ENCODE data around the gene KHDC4.
"Not testable (repeated sequence)": the region's sequence is repeated elsewhere in the genome, so short reads cannot be mapped to it uniquely, and the experiment has no call there.

The KHDC4 gene

GRCh38 chr1:155947292-155947691 lies 13.1 kb upstream of the KHDC4 start:
- in situ Hi-C loops (cut with MboI; ENCODE audit: low pct_unique_long_range_greater_than_20kb, low sequenced_read_pairs), result no loop called here
- no peak for DNase-seq

- DNase-seq, result no peak
- in situ Hi-C loops (cut with MboI; ENCODE audit: low pct_unique_long_range_greater_than_20kb, low sequenced_read_pairs), result no loop called here
Observed at GRCh38 chr1:155946633-155947219, 12.5 kb upstream of the KHDC4 start.

- DNase-seq, result no peak
- in situ Hi-C loops (cut with MboI; ENCODE audit: low pct_unique_long_range_greater_than_20kb, low sequenced_read_pairs), result no loop called here
Observed at GRCh38 chr1:155944444-155944799, 10.2 kb upstream of the KHDC4 start.

- DNase-seq, result no peak
- in situ Hi-C loops (cut with MboI; ENCODE audit: low pct_unique_long_range_greater_than_20kb, low sequenced_read_pairs), result no loop called here
Observed at GRCh38 chr1:155942578-155943141, 8.4 kb upstream of the KHDC4 start.

GRCh38 chr1:155941845-155942531 lies 7.8 kb upstream of the KHDC4 start:
- in situ Hi-C loops (cut with MboI; ENCODE audit: low pct_unique_long_range_greater_than_20kb, low sequenced_read_pairs), result no loop called here
- DNase-seq, result no peak

GRCh38 chr1:155940993-155941844 lies 7.0 kb upstream of the KHDC4 start, which contains the start of gene RXFP4:
Gene RXFP4, plus strand, starts transcription at chr1:155941638. Its CDS starts 72 bp downstream, at chr1:155941710.
- in situ Hi-C loops (cut with MboI; ENCODE audit: low pct_unique_long_range_greater_than_20kb, low sequenced_read_pairs), result no loop called here

GRCh38 chr1:155940482-155940992 lies 6.3 kb upstream of the KHDC4 start:
- DNase-seq, result peak; percentile 79
- in situ Hi-C loops (cut with MboI; ENCODE audit: low pct_unique_long_range_greater_than_20kb, low sequenced_read_pairs), result no loop called here

More at GRCh38 chr1:155940993-155941844, 7.0 kb upstream of the KHDC4 start, which contains the start of gene RXFP4:
- no peak for DNase-seq

- peak; percentile 86 for DNase-seq
- in situ Hi-C loops (cut with MboI; ENCODE audit: low pct_unique_long_range_greater_than_20kb, low sequenced_read_pairs), result no loop called here
Observed at GRCh38 chr1:155938220-155938627, 4.0 kb upstream of the KHDC4 start.

GRCh38 chr1:155934936-155935590 lies 850 bp upstream of the KHDC4 start:
- in situ Hi-C loops (cut with MboI; ENCODE audit: low pct_unique_long_range_greater_than_20kb, low sequenced_read_pairs), result no loop called here
- no peak for DNase-seq

GRCh38 chr1:155933591-155934096 lies 569 bp downstream of the KHDC4 start:
- DNase-seq, result no peak
- in situ Hi-C loops (cut with MboI; ENCODE audit: low pct_unique_long_range_greater_than_20kb, low sequenced_read_pairs), result no loop called here

GRCh38 chr1:155932487-155932886 lies 1.7 kb downstream of the KHDC4 start:
- in situ Hi-C loops (cut with MboI; ENCODE audit: low pct_unique_long_range_greater_than_20kb, low sequenced_read_pairs), result no loop called here
- DNase-seq, result no peak

- in situ Hi-C loops (cut with MboI; ENCODE audit: low pct_unique_long_range_greater_than_20kb, low sequenced_read_pairs), result no loop called here
- no peak for DNase-seq
Observed at GRCh38 chr1:155932081-155932480, 2.1 kb downstream of the KHDC4 start.

GRCh38 chr1:155931332-155932038 lies 2.7 kb downstream of the KHDC4 start:
- in situ Hi-C loops (cut with MboI; ENCODE audit: low pct_unique_long_range_greater_than_20kb, low sequenced_read_pairs), result no loop called here
- no peak for DNase-seq

- in situ Hi-C loops (cut with MboI; ENCODE audit: low pct_unique_long_range_greater_than_20kb, low sequenced_read_pairs), result not testable (repeated sequence)
Observed at GRCh38 chr1:155930725-155931124, 3.5 kb downstream of the KHDC4 start.

GRCh38 chr1:155929057-155929456 lies 5.2 kb downstream of the KHDC4 start:
- in situ Hi-C loops (cut with MboI; ENCODE audit: low pct_unique_long_range_greater_than_20kb, low sequenced_read_pairs), result no loop called here

More at GRCh38 chr1:155930725-155931124, 3.5 kb downstream of the KHDC4 start:
- not testable (repeated sequence) for DNase-seq

GRCh38 chr1:155925506-155925905 lies 8.7 kb downstream of the KHDC4 start:
- DNase-seq, result no peak
- in situ Hi-C loops (cut with MboI; ENCODE audit: low pct_unique_long_range_greater_than_20kb, low sequenced_read_pairs), result no loop called here

More at GRCh38 chr1:155929057-155929456, 5.2 kb downstream of the KHDC4 start:
- DNase-seq, result no peak

- in situ Hi-C loops (cut with MboI; ENCODE audit: low pct_unique_long_range_greater_than_20kb, low sequenced_read_pairs), result no loop called here
- no peak for DNase-seq
Observed at GRCh38 chr1:155920717-155921116, 13.5 kb downstream of the KHDC4 start.

- in situ Hi-C loops (cut with MboI; ENCODE audit: low pct_unique_long_range_greater_than_20kb, low sequenced_read_pairs), result no loop called here
- no peak for DNase-seq
Observed at GRCh38 chr1:155919801-155920200, 14.4 kb downstream of the KHDC4 start.
